GM12872 (cell line): ENCODE results near the gene EPHA10.

ENCODE experiments used
- TF ChIP-seq, protein P1 (sequence below): IDR thresholded peaks from 3 replicates; pipeline ENCODE4 v1.5.1; 2011; ENCODE audit warnings: low read depth, mild to moderate bottlenecking, low read length, moderate library complexity; ENCODE audit not compliant: insufficient read depth

The EPHA10 gene

GRCh38 chr1:37807220-37807554, 42.3 kb upstream of the EPHA10 start:
- TF ChIP-seq, protein P1, sequence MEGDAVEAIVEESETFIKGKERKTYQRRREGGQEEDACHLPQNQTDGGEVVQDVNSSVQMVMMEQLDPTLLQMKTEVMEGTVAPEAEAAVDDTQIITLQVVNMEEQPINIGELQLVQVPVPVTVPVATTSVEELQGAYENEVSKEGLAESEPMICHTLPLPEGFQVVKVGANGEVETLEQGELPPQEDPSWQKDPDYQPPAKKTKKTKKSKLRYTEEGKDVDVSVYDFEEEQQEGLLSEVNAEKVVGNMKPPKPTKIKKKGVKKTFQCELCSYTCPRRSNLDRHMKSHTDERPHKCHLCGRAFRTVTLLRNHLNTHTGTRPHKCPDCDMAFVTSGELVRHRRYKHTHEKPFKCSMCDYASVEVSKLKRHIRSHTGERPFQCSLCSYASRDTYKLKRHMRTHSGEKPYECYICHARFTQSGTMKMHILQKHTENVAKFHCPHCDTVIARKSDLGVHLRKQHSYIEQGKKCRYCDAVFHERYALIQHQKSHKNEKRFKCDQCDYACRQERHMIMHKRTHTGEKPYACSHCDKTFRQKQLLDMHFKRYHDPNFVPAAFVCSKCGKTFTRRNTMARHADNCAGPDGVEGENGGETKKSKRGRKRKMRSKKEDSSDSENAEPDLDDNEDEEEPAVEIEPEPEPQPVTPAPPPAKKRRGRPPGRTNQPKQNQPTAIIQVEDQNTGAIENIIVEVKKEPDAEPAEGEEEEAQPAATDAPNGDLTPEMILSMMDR, result no peak

DNA sequence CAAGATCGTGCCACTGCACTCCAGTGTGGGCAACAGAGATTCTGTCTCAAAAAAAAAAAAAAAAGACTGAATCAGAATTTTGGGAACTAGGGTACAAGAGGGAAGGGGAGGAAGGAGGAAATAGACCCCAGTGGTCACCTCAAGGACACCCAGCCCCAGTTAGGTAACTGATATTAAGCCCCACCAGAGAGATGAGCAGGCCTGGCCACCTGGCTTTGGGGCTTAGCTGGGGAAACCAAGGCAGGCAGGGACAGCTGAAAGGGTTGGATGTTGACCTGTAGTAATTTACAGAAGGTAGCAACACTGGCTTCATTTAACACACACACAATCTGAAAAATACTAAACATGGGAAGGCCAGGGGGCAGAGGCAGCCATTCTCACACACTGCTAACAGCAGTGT, 37.5 kb upstream of the EPHA10 start:
- TF ChIP-seq, protein P1, result no peak

GRCh38 chr1:37797750-37798345, 32.9 kb upstream of the EPHA10 start:
- TF ChIP-seq, protein P1, result no peak

DNA sequence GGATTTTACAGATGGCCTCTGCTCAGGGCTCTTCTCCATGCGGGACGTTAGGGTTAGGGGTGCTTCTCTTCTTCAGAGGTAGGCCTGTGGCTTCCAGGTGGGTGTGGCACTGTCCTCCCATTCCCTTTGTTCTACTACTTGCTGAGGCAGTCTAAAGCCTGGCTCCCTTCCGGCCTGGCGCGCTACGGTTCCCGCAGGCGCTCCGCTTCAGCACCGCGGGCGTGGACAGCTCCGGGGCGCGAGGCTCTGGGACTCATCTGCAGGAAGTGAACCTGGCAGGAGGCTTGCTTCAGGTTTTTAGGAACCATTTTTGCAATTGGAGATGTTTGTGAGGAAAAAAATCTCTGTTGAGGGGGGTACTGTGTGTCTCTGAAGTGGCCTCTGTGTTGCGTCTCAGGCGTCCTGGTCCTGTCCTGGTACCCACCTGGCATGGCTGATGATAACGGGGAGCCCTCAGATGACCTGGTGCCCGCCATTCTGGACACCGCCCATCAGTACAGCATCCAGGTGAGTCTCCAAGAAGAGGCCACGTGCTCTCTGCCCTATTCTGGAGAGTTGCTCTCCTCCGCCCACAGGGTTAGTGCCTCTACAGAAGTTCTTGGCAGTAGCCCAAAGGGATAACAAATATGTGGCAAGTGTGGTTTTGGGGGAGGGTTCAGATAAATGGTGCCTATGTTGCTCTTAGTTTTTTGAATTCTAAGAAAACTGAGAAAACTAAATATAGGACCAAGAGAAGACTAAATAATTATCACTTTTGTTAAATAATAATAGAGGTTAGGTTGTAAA, 30.6 kb upstream of the EPHA10 start:
- TF ChIP-seq, protein P1, result no peak

DNA sequence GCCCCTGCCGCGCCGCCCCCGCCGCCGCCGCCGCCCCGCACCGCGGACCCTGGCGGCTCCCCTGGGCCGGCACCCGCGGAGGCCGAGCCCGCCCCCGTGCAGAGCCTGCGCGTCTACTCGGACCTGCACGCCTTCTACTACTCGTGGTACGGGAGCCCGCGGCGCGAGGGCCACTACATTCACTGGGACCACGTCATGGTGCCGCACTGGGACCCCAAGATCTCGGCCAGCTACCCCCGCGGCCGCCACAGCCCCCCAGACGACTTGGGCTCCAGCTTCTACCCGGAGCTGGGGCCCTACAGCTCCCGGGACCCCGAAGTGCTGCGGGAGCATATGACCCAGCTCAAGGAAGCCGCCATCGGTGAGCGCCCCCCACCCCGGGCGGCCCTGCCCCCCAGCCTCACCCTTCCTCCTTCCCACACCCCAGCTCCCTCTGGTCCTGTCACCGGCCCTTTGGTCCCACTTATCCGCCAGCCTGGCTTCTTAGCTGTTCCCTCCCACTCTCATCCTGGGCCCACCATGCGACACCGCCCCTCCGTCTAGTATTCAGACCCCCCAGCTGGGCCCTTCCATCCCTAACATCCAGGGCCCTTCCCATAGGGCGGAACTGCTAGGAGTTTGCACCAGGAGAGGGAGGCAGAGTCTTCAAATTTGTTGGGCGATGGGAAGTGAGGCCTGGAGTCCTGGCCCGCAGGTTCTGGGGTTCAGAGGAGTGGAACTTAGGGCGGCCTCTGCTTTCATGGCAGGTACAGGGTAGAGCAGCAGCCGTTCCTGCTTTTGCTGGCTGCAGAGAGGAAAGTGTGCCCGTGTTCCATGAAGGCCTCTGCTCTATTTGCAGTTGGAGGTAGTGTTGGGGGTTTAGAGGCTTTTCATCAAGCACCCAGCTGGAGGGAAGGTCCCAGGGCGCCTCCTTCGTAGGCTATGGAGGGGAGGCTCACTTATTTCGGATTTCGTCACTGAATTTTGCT, 29.7 kb upstream of the EPHA10 start:
- TF ChIP-seq, protein P1, result no peak

GRCh38 chr1:37793773-37794371, 29.0 kb upstream of the EPHA10 start, which contains the start of gene MANEAL:
Gene MANEAL (plus strand): TSS chr1:37793847. CDS start chr1:37794183, 336 bp downstream.
- TF ChIP-seq, protein P1, result no peak
